ENCODE measurements around the gene PPP1R3E. TPM values are rescaled to one million over a fixed set of nuclear protein-coding genes. Genes with fewer than 3 reads are reported as not detected.

PPP1R3E gene
- total and polyA plus RNA-seq, 2 experiments from 2014 or later = 4.6 to 6.1 TPM

- Histone ChIP-seq H3K27ac (peak overlapping the region; percentile 97), H3K4me2 (peak overlapping the region; percentile 91), H3K9me2 (replicated peaks; ENCODE audit: insufficient read depth) (no peaks in the 10 kb centered on the region), H3K79me2 (peaks cover 28% of the 10 kb centered on the region), H2AFZ (no peak overlapping the region), H3K9me3 (ENCODE audit: low read depth) (no peaks in the 10 kb centered on the region), H3K4me1 (ENCODE audit: insufficient read depth) (peaks cover 14% of the 10 kb centered on the region), H4K20me1 (ENCODE audit: insufficient read depth, poor library complexity, severe bottlenecking) (peaks cover 12% of the 10 kb centered on the region), H3K4me3 (peak overlapping the region; percentile 95), H3K27me3 (no peaks in the 10 kb centered on the region), H3K36me3 (replicated peaks; ENCODE audit: insufficient read depth, low read depth) (no peaks in the 10 kb centered on the region)
- no peak for DNase-seq (ENCODE audit: low spot score)
- WGBS (ENCODE audit: low lambda C conversion rate, missing lambda C conversion rate) = 47% methylated on average over 10 of the region's 10 CpGs
- TF ChIP-seq EZH2phosphoT487 (IDR thresholded peaks at IDR 0.05; ENCODE audit: low read depth, severe bottlenecking, unreplicated experiment) = no peak
- TF ChIP-seq EZH2 (IDR thresholded peaks at IDR 0.05; ENCODE audit: borderline replicate concordance) = no peak
- no peak for TF ChIP-seq CTCF (IDR thresholded peaks at IDR 0.05; ENCODE audit: poor library complexity)
These were observed 20.2 kb upstream of the PPP1R3E start for GRCh38 chr14:23322568-23323517.

GRCh38 chr14:23321572-23322547, 19.2 kb upstream of the PPP1R3E start:
- Histone ChIP-seq H3K9me2 (replicated peaks; ENCODE audit: insufficient read depth) (no peaks in the 10 kb centered on the region), H3K27me3 (no peaks in the 10 kb centered on the region), H2AFZ (peak overlapping the region; percentile 59), H3K36me3 (replicated peaks; ENCODE audit: insufficient read depth, low read depth) (no peaks in the 10 kb centered on the region), H4K20me1 (ENCODE audit: insufficient read depth, poor library complexity, severe bottlenecking) (peaks cover 12% of the 10 kb centered on the region), H3K4me1 (ENCODE audit: insufficient read depth) (peaks cover 14% of the 10 kb centered on the region), H3K4me3 (peak overlapping the region; percentile 95), H3K27ac (peak overlapping the region; percentile 97), H3K4me2 (peak overlapping the region; percentile 91), H3K79me2 (peaks cover 28% of the 10 kb centered on the region), H3K9me3 (ENCODE audit: low read depth) (no peaks in the 10 kb centered on the region)
- peak; percentile 66 for DNase-seq (ENCODE audit: low spot score)
- under 1% methylated on average over 45 of the region's 64 CpGs for WGBS (ENCODE audit: low lambda C conversion rate, missing lambda C conversion rate)
- TF ChIP-seq EZH2 (IDR thresholded peaks at IDR 0.05; ENCODE audit: borderline replicate concordance) (no peak), CTCF (IDR thresholded peaks at IDR 0.05; ENCODE audit: poor library complexity) (peak; percentile 5)

- WGBS (ENCODE audit: low lambda C conversion rate, missing lambda C conversion rate) = 8% methylated on average over 45 of the region's 63 CpGs
- Histone ChIP-seq H2AFZ (peak within 1 kb of the TSS; percentile 59), H3K9me2 (replicated peaks; ENCODE audit: insufficient read depth) (no peaks in the 10 kb centered on the region), H3K27me3 (no peaks in the 10 kb centered on the region), H4K20me1 (ENCODE audit: insufficient read depth, poor library complexity, severe bottlenecking) (peaks cover 12% of the 10 kb centered on the region), H3K27ac (peak within 1 kb of the TSS; percentile 97), H3K4me2 (peak within 1 kb of the TSS; percentile 91), H3K9me3 (ENCODE audit: low read depth) (no peaks in the 10 kb centered on the region), H3K4me1 (ENCODE audit: insufficient read depth) (peaks cover 14% of the 10 kb centered on the region), H3K4me3 (peak within 1 kb of the TSS; percentile 95), H3K79me2 (peaks cover 28% of the 10 kb centered on the region), H3K36me3 (replicated peaks; ENCODE audit: insufficient read depth, low read depth) (no peaks in the 10 kb centered on the region)
- TF ChIP-seq CTCF (IDR thresholded peaks at IDR 0.05; ENCODE audit: poor library complexity) (no peak), EZH2phosphoT487 (IDR thresholded peaks at IDR 0.05; ENCODE audit: low read depth, severe bottlenecking, unreplicated experiment) (no peak), EZH2 (IDR thresholded peaks at IDR 0.05; ENCODE audit: borderline replicate concordance) (no peak)
- DNase-seq (ENCODE audit: low spot score) = peak; percentile 100
These were observed 18.2 kb upstream of the PPP1R3E start, which contains the start of gene PABPN1 for GRCh38 chr14:23320584-23321571. Gene PABPN1, plus strand, starts transcription at chr14:23321457. Its CDS starts 13 bp downstream, at chr14:23321470.

Data from hepatocyte (in vitro differentiated cells).